Loucy (cell line): ENCODE data around the gene CDHR2.

ENCODE experiments used
- H2AFZ ChIP-seq: fragments of 200-600 bp; sonication (generic); 2 replicates; pipeline ENCODE4 v1.6.0; 2016; ENCODE audit warnings: antibody characterized with exemption, mild to moderate bottlenecking, low read length, moderate library complexity
- H3F3A ChIP-seq: fragments of 200-600 bp; 2 replicates; pipeline ENCODE4 v1.6.0; 2016; ENCODE audit warnings: antibody characterized with exemption, low read depth, mild to moderate bottlenecking
- H3K27me3 ChIP-seq: fragments of 200-600 bp; sonication (generic); 2 replicates; pipeline ENCODE4 v1.6.1; 2014; ENCODE audit warnings: low read length, mild to moderate bottlenecking; ENCODE audit not compliant: insufficient read depth, poor library complexity, severe bottlenecking
- H3K36me3 ChIP-seq: fragments of 200-600 bp; sonication (generic); 2 replicates; pipeline ENCODE4 v1.6.1; 2016; ENCODE audit warnings: low read length; ENCODE audit not compliant: insufficient read depth
- H3K4me1 ChIP-seq: fragments of 200-600 bp; sonication (generic); 2 replicates; pipeline ENCODE4 v1.5.1; 2014; ENCODE audit warnings: low read length, mild to moderate bottlenecking; ENCODE audit not compliant: insufficient read depth, poor library complexity, severe bottlenecking
- H3K4me2 ChIP-seq: fragments of 200-600 bp; sonication (generic); 2 replicates; pipeline ENCODE4 v1.6.0; 2014; ENCODE audit warnings: antibody characterized with exemption, low read length, low read depth, mild to moderate bottlenecking; ENCODE audit not compliant: poor library complexity, severe bottlenecking
- H3K4me3 ChIP-seq: fragments of 200-600 bp; sonication (generic); 2 replicates; pipeline ENCODE4 v1.5.1; 2014; ENCODE audit warnings: low read length, mild to moderate bottlenecking, mixed read lengths; ENCODE audit not compliant: poor library complexity, severe bottlenecking
- H3K79me2 ChIP-seq: fragments of 200-600 bp; sonication (generic); 2 replicates; pipeline ENCODE4 v1.6.1; 2014; ENCODE audit warnings: low read length; ENCODE audit not compliant: insufficient read depth
- H3K9ac ChIP-seq: fragments of 200-600 bp; sonication (generic); 2 replicates; pipeline ENCODE4 v1.6.0; 2014; ENCODE audit warnings: mild to moderate bottlenecking, low read depth, low read length, moderate library complexity; ENCODE audit not compliant: poor library complexity, severe bottlenecking
- H3K9me2 ChIP-seq: fragments of 200-600 bp; sonication (generic); replicated peaks from 2 replicates; pipeline ENCODE4 v1.6.1; 2016; ENCODE audit warnings: low read depth, low read length, mixed read lengths
- H3K9me3 ChIP-seq: fragments of 200-600 bp; sonication (generic); 2 replicates; pipeline ENCODE4 v1.6.1; 2014; ENCODE audit warnings: mild to moderate bottlenecking, antibody characterized with exemption, low read length, low read depth; ENCODE audit not compliant: insufficient read depth
- H4K20me1 ChIP-seq: fragments of 200-600 bp; sonication (generic); 2 replicates; pipeline ENCODE4 v1.6.0; 2014; ENCODE audit warnings: antibody characterized with exemption, low read length, mild to moderate bottlenecking; ENCODE audit not compliant: insufficient read depth, poor library complexity, severe bottlenecking
- EZH2phosphoT487 ChIP-seq: fragments of 200-600 bp; IDR thresholded peaks from 2 replicates; pipeline ENCODE4 v1.6.1; 2018; ENCODE audit warnings: antibody characterized with exemption, mild to moderate bottlenecking, moderate library complexity, borderline replicate concordance
- TF ChIP-seq, protein P1 (sequence below): fragments of 200-600 bp; sonication (generic); conservative IDR thresholded peaks from 2 replicates; pipeline ENCODE4 v1.5.1; 2014; ENCODE audit warnings: mild to moderate bottlenecking, antibody characterized with exemption, low read length

The CDHR2 gene

DNA sequence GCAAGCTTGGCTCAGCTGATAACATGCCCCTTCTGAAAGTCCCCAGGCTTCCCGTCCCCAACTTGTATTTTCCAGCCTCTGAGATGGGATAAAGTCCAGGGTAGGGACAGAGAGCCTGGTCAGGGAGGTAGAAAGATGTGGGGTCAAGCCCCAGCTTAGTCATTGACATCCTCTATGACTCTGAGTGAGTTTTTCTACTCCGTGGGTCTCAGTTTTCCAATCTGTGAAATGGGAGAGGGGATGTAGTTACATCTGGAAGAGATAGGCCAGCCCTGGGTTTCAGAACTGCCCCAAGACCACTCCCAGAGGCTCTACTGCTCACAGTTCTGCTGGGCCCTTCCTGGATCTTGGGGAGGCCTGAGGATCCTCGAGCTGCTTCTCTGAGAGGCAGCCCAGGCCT, 57.7 kb downstream of the CDHR2 start:
- Histone ChIP-seq H3K4me1 (no peaks in the 10 kb centered on the region), H3K79me2 (no peaks in the 10 kb centered on the region), H3K27me3 (no peaks in the 10 kb centered on the region), H3K4me3 (no peak overlapping the region), H3K9me3 (no peaks in the 10 kb centered on the region), H3K9me2 (no peaks in the 10 kb centered on the region), H3K4me2 (no peak overlapping the region), H3F3A (no peaks in the 10 kb centered on the region), H3K36me3 (no peaks in the 10 kb centered on the region), H4K20me1 (no peaks in the 10 kb centered on the region), H2AFZ (no peak overlapping the region), H3K9ac (no peak overlapping the region)
- no peak for TF ChIP-seq EZH2phosphoT487
- TF ChIP-seq, protein P1, sequence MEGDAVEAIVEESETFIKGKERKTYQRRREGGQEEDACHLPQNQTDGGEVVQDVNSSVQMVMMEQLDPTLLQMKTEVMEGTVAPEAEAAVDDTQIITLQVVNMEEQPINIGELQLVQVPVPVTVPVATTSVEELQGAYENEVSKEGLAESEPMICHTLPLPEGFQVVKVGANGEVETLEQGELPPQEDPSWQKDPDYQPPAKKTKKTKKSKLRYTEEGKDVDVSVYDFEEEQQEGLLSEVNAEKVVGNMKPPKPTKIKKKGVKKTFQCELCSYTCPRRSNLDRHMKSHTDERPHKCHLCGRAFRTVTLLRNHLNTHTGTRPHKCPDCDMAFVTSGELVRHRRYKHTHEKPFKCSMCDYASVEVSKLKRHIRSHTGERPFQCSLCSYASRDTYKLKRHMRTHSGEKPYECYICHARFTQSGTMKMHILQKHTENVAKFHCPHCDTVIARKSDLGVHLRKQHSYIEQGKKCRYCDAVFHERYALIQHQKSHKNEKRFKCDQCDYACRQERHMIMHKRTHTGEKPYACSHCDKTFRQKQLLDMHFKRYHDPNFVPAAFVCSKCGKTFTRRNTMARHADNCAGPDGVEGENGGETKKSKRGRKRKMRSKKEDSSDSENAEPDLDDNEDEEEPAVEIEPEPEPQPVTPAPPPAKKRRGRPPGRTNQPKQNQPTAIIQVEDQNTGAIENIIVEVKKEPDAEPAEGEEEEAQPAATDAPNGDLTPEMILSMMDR = no peak

- no peak for TF ChIP-seq EZH2phosphoT487
- TF ChIP-seq, protein P1 = no peak
- Histone ChIP-seq H3K9me2 (no peaks in the 10 kb centered on the region), H3F3A (no peaks in the 10 kb centered on the region), H4K20me1 (no peaks in the 10 kb centered on the region), H3K4me1 (no peaks in the 10 kb centered on the region), H3K9me3 (no peaks in the 10 kb centered on the region), H3K4me2 (no peak overlapping the region), H3K36me3 (no peaks in the 10 kb centered on the region), H3K79me2 (no peaks in the 10 kb centered on the region), H2AFZ (no peak overlapping the region), H3K4me3 (no peak overlapping the region), H3K27me3 (no peaks in the 10 kb centered on the region), H3K9ac (no peak overlapping the region)
These were observed 59.1 kb downstream of the CDHR2 start for GRCh38 chr5:176608142-176608705.

DNA sequence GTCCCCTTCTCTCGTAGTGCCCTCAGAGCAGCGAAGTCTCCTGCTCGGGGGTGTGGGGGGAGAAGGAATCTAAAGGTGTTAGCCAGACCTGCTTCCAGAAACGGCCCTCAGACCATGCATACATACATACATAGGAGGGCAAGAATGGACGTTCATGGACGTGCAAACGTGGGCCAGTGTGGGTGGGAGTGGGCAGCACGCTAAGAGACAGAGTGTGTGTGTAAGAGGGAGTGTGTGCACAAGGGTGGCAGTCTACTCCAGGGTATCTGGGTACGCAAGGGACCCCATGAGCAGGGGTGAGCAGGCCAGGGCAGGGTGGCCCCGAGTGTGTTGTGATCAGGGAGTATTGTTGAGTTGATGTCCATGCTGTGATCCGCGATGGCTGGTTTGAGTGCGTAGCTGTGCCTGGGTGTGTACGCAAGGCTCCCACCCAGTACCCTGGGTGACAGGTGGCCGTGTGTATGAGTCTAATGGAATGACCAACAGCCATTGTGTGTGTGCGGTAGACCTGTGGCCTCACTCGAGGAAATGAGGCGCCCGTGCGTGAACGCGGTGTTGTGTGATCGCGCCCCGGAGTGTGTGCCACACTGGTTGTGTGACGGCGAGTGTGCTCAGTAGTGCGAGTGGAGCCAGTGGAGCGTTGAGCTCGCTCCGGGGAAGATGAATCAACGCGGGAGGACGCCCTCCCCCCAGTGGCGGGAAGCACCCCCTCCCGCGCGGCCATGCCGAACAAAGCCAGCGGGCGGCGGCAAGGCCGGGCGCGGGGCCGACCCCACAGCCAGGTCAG, 60.0 kb downstream of the CDHR2 start:
- no peak for TF ChIP-seq EZH2phosphoT487
- TF ChIP-seq, protein P1 = no peak
- no peaks in the 10 kb centered on the region for H3F3A ChIP-seq
- H4K20me1 ChIP-seq = no peaks in the 10 kb centered on the region
- H3K27me3 ChIP-seq = no peaks in the 10 kb centered on the region
- no peak overlapping the region for H3K9ac ChIP-seq
- no peaks in the 10 kb centered on the region for H3K79me2 ChIP-seq
- no peak overlapping the region for H3K4me3 ChIP-seq
- H3K4me2 ChIP-seq = no peak overlapping the region
- H3K9me3 ChIP-seq = no peaks in the 10 kb centered on the region
- H2AFZ ChIP-seq = no peak overlapping the region
- no peaks in the 10 kb centered on the region for H3K4me1 ChIP-seq
- no peaks in the 10 kb centered on the region for H3K9me2 ChIP-seq
- H3K36me3 ChIP-seq = no peaks in the 10 kb centered on the region
